Measurements from ENCODE around the gene CAPZB. TPM values are rescaled to one million over a fixed set of nuclear protein-coding genes. Genes with fewer than 3 reads are reported as not detected.

CAPZB gene
- total and polyA plus RNA-seq, 2 donors (not counting 3 experiments of a cell fraction or from before 2014, with no cell fraction given): 196 to 347 TPM

- no peak for DNase-seq (ENCODE audit: low read depth, low spot score)
- no peaks in the 10 kb centered on the region for H3K9me3 ChIP-seq (replicated peaks; ENCODE audit: control insufficient read depth, insufficient read depth, low read length)
Observed at GRCh38 chr1:19351873-19352272, 133.5 kb downstream of the CAPZB start.

GRCh38 chr1:19350566-19350965 is 134.8 kb downstream of the CAPZB start:
- Histone ChIP-seq H3K4me3 (replicated peaks in 1 of 3; ENCODE audit: insufficient read depth in 1 of 3, low read depth in 1 of 3, low read length in 3 of 3) (no peak overlapping the region), H3K9me1 (replicated peaks; ENCODE audit: control insufficient read depth, extremely low read depth, insufficient read depth, low read length) (no peaks in the 10 kb centered on the region), H3K4me1 (ENCODE audit: control insufficient read depth, extremely low read depth, insufficient read depth, low read length) (no peaks in the 10 kb centered on the region), H2AFZ (ENCODE audit: low read depth, low read length) (no peak overlapping the region), H3K79me2 (ENCODE audit: control insufficient read depth, insufficient read depth, low read length) (no peaks in the 10 kb centered on the region), H3K27me3 (ENCODE audit: control insufficient read depth in 2 of 2, insufficient read depth in 2 of 2, low read length in 2 of 2) (no peaks in the 10 kb centered on the region), H3K4me2 (ENCODE audit: insufficient read depth, low read length) (no peak overlapping the region), H4K20me1 (replicated peaks; ENCODE audit: control insufficient read depth, extremely low read depth, insufficient read depth, low read length) (no peaks in the 10 kb centered on the region), H3K9me3 (replicated peaks; ENCODE audit: control insufficient read depth, insufficient read depth, low read length) (no peaks in the 10 kb centered on the region), H3K27ac (ENCODE audit: insufficient read depth, low read depth, low read length) (no peak overlapping the region), H3K36me3 (ENCODE audit: control insufficient read depth in 2 of 2, extremely low read depth in 1 of 2, insufficient read depth in 2 of 2, low read length in 2 of 2) (peaks cover 4 to 38% of the 10 kb centered on the region in 2 experiments), H3K9ac (replicated peaks; ENCODE audit: extremely low read depth, insufficient read depth, low read length) (no peak overlapping the region)
- DNase-seq (ENCODE audit: low read depth, low spot score) (no peak), FAIRE-seq (no peak)
- TF ChIP-seq GATA2 (IDR thresholded peaks at IDR 0.05; ENCODE audit: insufficient read depth, insufficient read length, low read depth, low read length): no peak
- TF ChIP-seq POLR2AphosphoS5 (IDR thresholded peaks at IDR 0.05; ENCODE audit: insufficient read depth, low read depth, low read length): no peak
- TF ChIP-seq JUN (IDR thresholded peaks at IDR 0.05; ENCODE audit: borderline replicate concordance, insufficient read depth, insufficient read length, low read depth): no peak
- no peak for TF ChIP-seq MYC (IDR thresholded peaks at IDR 0.05; ENCODE audit: low read depth, low read length)
- TF ChIP-seq EZH2 (IDR thresholded peaks at IDR 0.05; ENCODE audit: borderline replicate concordance, low read depth, low read length, severe bottlenecking): no peak
- TF ChIP-seq FOS (IDR thresholded peaks at IDR 0.05; ENCODE audit: borderline replicate concordance, insufficient read depth, low read length): no peak
- TF ChIP-seq CTCF (IDR thresholded peaks at IDR 0.05; ENCODE audit: extremely low read depth in 1 of 2, insufficient read depth in 1 of 2, low read depth in 1 of 2, low read length in 2 of 2): no peak
- TF ChIP-seq POLR2A (IDR thresholded peaks at IDR 0.05; ENCODE audit: low read depth, low read length): no peak
- TF ChIP-seq MAX (IDR thresholded peaks at IDR 0.05; ENCODE audit: insufficient read depth, insufficient read length): no peak
- intact Hi-C loops (cut with micrococcal nuclease) (no loop called here), dilution Hi-C loops (cut with MboI; ENCODE audit: extremely low pct_ligation_motif_present, low sequenced_read_pairs) (no loop called here)
- ChIA-PET CTCF (interaction anchor here (10.6 kb wide), 1 partner anchor 302 kb away, joined by 99 read pairs; no protein-coding TSS in a partner anchor), POLR2A (no interaction called here)
- no TSS peak for BruUV-seq (replicated peaks)

More at GRCh38 chr1:19351873-19352272, 133.5 kb downstream of the CAPZB start:
- H3K79me2 ChIP-seq (ENCODE audit: control insufficient read depth, insufficient read depth, low read length): no peaks in the 10 kb centered on the region
- no peaks in the 10 kb centered on the region for H3K4me1 ChIP-seq (ENCODE audit: control insufficient read depth, extremely low read depth, insufficient read depth, low read length)
- intact Hi-C loops (cut with micrococcal nuclease): no loop called here
- POLR2A ChIA-PET: no interaction called here
- no peak for FAIRE-seq
- no peak overlapping the region for H3K4me3 ChIP-seq (replicated peaks in 1 of 3; ENCODE audit: insufficient read depth in 1 of 3, low read depth in 1 of 3, low read length in 3 of 3)
- no peak overlapping the region for H3K9ac ChIP-seq (replicated peaks; ENCODE audit: extremely low read depth, insufficient read depth, low read length)
- H3K9me1 ChIP-seq (replicated peaks; ENCODE audit: control insufficient read depth, extremely low read depth, insufficient read depth, low read length): no peaks in the 10 kb centered on the region
- H3K27me3 ChIP-seq (ENCODE audit: control insufficient read depth in 2 of 2, insufficient read depth in 2 of 2, low read length in 2 of 2): no peaks in the 10 kb centered on the region
- H3K4me2 ChIP-seq (ENCODE audit: insufficient read depth, low read length): no peak overlapping the region
- no peak overlapping the region for H3K27ac ChIP-seq (ENCODE audit: insufficient read depth, low read depth, low read length)
- peaks cover 4 to 46% of the 10 kb centered on the region in 2 experiments for H3K36me3 ChIP-seq (ENCODE audit: control insufficient read depth in 2 of 2, extremely low read depth in 1 of 2, insufficient read depth in 2 of 2, low read length in 2 of 2)
- dilution Hi-C loops (cut with MboI; ENCODE audit: extremely low pct_ligation_motif_present, low sequenced_read_pairs): no loop called here
- no TSS peak for BruUV-seq (replicated peaks)
- CTCF ChIA-PET: interaction anchor here (10.6 kb wide), 1 partner anchor 301 kb away, joined by 99 read pairs; no protein-coding TSS in a partner anchor
- TF ChIP-seq MYC (IDR thresholded peaks at IDR 0.05; ENCODE audit: low read depth, low read length) (no peak), POLR2A (IDR thresholded peaks at IDR 0.05; ENCODE audit: low read depth, low read length) (no peak), POLR2AphosphoS5 (IDR thresholded peaks at IDR 0.05; ENCODE audit: insufficient read depth, low read depth, low read length) (no peak), JUN (IDR thresholded peaks at IDR 0.05; ENCODE audit: borderline replicate concordance, insufficient read depth, insufficient read length, low read depth) (no peak), EZH2 (IDR thresholded peaks at IDR 0.05; ENCODE audit: borderline replicate concordance, low read depth, low read length, severe bottlenecking) (no peak)
- H2AFZ ChIP-seq (ENCODE audit: low read depth, low read length): no peak overlapping the region
- no peaks in the 10 kb centered on the region for H4K20me1 ChIP-seq (replicated peaks; ENCODE audit: control insufficient read depth, extremely low read depth, insufficient read depth, low read length)
